Activated naive CD4-positive, alpha-beta T cell treated with anti-CD3 and anti-CD28 coated beads for 36 hours (primary cell): ENCODE measurements around the gene NEK1. TPM values are rescaled to one million over a fixed set of nuclear protein-coding genes. Genes with fewer than 3 reads are reported as not detected.

Experiments used
- CTCF ChIA-PET: fragments of 350-600 bp; sonication (Branson Sonifier 250); formaldehyde crosslinking; loops from one replicate; lab custom pipeline; 2021; ENCODE audit warnings: antibody characterized with exemption; lab: Charles Lee
- DNase-seq: peaks from one replicate; pipeline ENCODE4 v3.0.0-alpha.2; 2020
- H3K27ac Mint-ChIP-seq: one replicate; pipeline ENCODE4 v1.8.0; 2021; ENCODE audit warnings: mild to moderate bottlenecking, mixed read lengths
- H3K27me3 Mint-ChIP-seq: one replicate; pipeline ENCODE4 v1.8.0; 2021; ENCODE audit warnings: low read depth, mixed read lengths
- H3K36me3 Mint-ChIP-seq: one replicate; pipeline ENCODE4 v1.8.0; 2021; ENCODE audit warnings: low read depth, mixed read lengths
- H3K4me1 Mint-ChIP-seq: one replicate; pipeline ENCODE4 v1.8.0; 2021; ENCODE audit warnings: low read depth, mixed read lengths
- H3K4me3 Mint-ChIP-seq: one replicate; pipeline ENCODE4 v1.8.0; 2021; ENCODE audit warnings: mild to moderate bottlenecking, moderate library complexity, mixed read lengths
- H3K9me3 Mint-ChIP-seq: one replicate; pipeline ENCODE4 v1.8.0; 2021; ENCODE audit warnings: mixed read lengths
- intact Hi-C: fragments of 100-400 bp; cut with micrococcal nuclease; formaldehyde crosslinking; loops from one replicate; pipeline ENCODE4 v1.15.1; 2023
- total RNA-seq, 2 experiments: library from RNA; stranded (reverse); gene quantifications; one replicate each; pipeline ENCODE4 v1.2.3, GENCODE V29; 2021

The NEK1 gene
- 10 to 100 TPM in 1 of 2 experiments, 1 to 10 TPM in 1; 9.5 to 10.3 TPM for total RNA-seq

GRCh38 chr4:169611991-169612870 lies at the start of gene NEK1:
Gene NEK1, minus strand, starts transcription at chr4:169612583. Its CDS starts 9,953 bp downstream, at chr4:169602630.
- CTCF ChIA-PET: interaction anchor here (1.2 to 3.2 kb wide), 7 partner anchors 10 to 436 kb away, joined by 3 to 18 read pairs (median 8); no protein-coding TSS in a partner anchor
- Mint-ChIP-seq H3K9me3 (no peaks in the 10 kb centered on the region), H3K36me3 (peaks cover 2% of the 10 kb centered on the region), H3K4me3 (peak within 1 kb of the TSS; percentile 87), H3K27me3 (no peaks in the 10 kb centered on the region), H3K4me1 (peaks cover 35% of the 10 kb centered on the region), H3K27ac (peak within 1 kb of the TSS; percentile 92)
- intact Hi-C loops: loop anchor here (1.0 to 2.0 kb wide), 8 partner anchors 8 to 602 kb away; partner anchors contain the start of genes CBR4, CLCN3, HPF1 and MFAP3L
- peak; percentile 85 for DNase-seq

GRCh38 chr4:169661761-169662160 lies 49.4 kb upstream of the NEK1 start:
- Mint-ChIP-seq H3K36me3 (peaks cover 12% of the 10 kb centered on the region), H3K27ac (no peak overlapping the region), H3K4me3 (no peak overlapping the region), H3K27me3 (no peaks in the 10 kb centered on the region), H3K9me3 (peaks cover 4% of the 10 kb centered on the region), H3K4me1 (peaks cover 33% of the 10 kb centered on the region)
- CTCF ChIA-PET: interaction anchor here (0.6 to 4.0 kb wide), 3 partner anchors 8 to 49 kb away, joined by 3 to 18 read pairs (median 4); partner anchors contain the start of gene NEK1
- intact Hi-C loops: loop anchor here (5.0 kb wide), 1 partner anchor 1344 kb away; the partner anchor contains the start of gene DDX60
- no peak for DNase-seq

GRCh38 chr4:169660929-169661328 lies 48.5 kb upstream of the NEK1 start:
- CTCF ChIA-PET: interaction anchor here (1.3 to 4.0 kb wide), 3 partner anchors 41 to 49 kb away, joined by 3 to 18 read pairs (median 18); partner anchors contain the start of genes CLCN3 and NEK1
- no peaks in the 10 kb centered on the region for H3K9me3 Mint-ChIP-seq
- intact Hi-C loops: loop anchor here (1.0 to 5.0 kb wide), 7 partner anchors 34 to 1344 kb away; partner anchors contain the start of genes CBR4, DDX60, HPF1 and NEK1
- H3K36me3 Mint-ChIP-seq: peaks cover 12% of the 10 kb centered on the region
- H3K4me3 Mint-ChIP-seq: peak overlapping the region; percentile 21
- H3K27me3 Mint-ChIP-seq: no peaks in the 10 kb centered on the region
- no peak overlapping the region for H3K27ac Mint-ChIP-seq
- peaks cover 33% of the 10 kb centered on the region for H3K4me1 Mint-ChIP-seq
- no peak for DNase-seq

- no peaks in the 10 kb centered on the region for H3K9me3 Mint-ChIP-seq
- CTCF ChIA-PET: interaction anchor here (0.6 to 4.0 kb wide), 7 partner anchors 10 to 115 kb away, joined by 3 to 18 read pairs (median 5); partner anchors contain the start of genes CLCN3 and NEK1
- H3K27ac Mint-ChIP-seq: peak overlapping the region; percentile 95
- H3K36me3 Mint-ChIP-seq: peaks cover 7% of the 10 kb centered on the region
- H3K27me3 Mint-ChIP-seq: no peaks in the 10 kb centered on the region
- DNase-seq: peak; percentile 87
- intact Hi-C loops: loop anchor here (1.0 to 5.0 kb wide), 7 partner anchors 33 to 1343 kb away; partner anchors contain the start of genes CBR4, DDX60, HPF1 and NEK1
- peaks cover 30% of the 10 kb centered on the region for H3K4me1 Mint-ChIP-seq
- H3K4me3 Mint-ChIP-seq: peak overlapping the region; percentile 89
These were observed 47.6 kb upstream of the NEK1 start for GRCh38 chr4:169659716-169660670.

GRCh38 chr4:169658975-169659715 lies 46.8 kb upstream of the NEK1 start:
- Mint-ChIP-seq H3K4me1 (peaks cover 26% of the 10 kb centered on the region), H3K27me3 (no peaks in the 10 kb centered on the region), H3K36me3 (peaks cover 9% of the 10 kb centered on the region), H3K4me3 (no peak overlapping the region), H3K27ac (peak overlapping the region; percentile 95), H3K9me3 (no peaks in the 10 kb centered on the region)
- intact Hi-C loops: no loop called here
- CTCF ChIA-PET: interaction anchor here (0.7 to 4.0 kb wide), 5 partner anchors 9 to 115 kb away, joined by 3 to 18 read pairs (median 5); partner anchors contain the start of genes CLCN3 and NEK1
- DNase-seq: no peak

GRCh38 chr4:169658196-169658595 lies 45.8 kb upstream of the NEK1 start:
- peaks cover 22% of the 10 kb centered on the region for H3K4me1 Mint-ChIP-seq
- intact Hi-C loops: no loop called here
- CTCF ChIA-PET: interaction anchor here (1.5 to 4.0 kb wide), 3 partner anchors 17 to 46 kb away, joined by 5 to 18 read pairs (median 18); partner anchors contain the start of genes CLCN3 and NEK1
- H3K36me3 Mint-ChIP-seq: peaks cover 14% of the 10 kb centered on the region
- H3K9me3 Mint-ChIP-seq: no peaks in the 10 kb centered on the region
- DNase-seq: no peak
- H3K4me3 Mint-ChIP-seq: no peak overlapping the region
- H3K27me3 Mint-ChIP-seq: no peaks in the 10 kb centered on the region
- no peak overlapping the region for H3K27ac Mint-ChIP-seq

GRCh38 chr4:169657470-169658107 lies 45.2 kb upstream of the NEK1 start:
- H3K4me1 Mint-ChIP-seq: peaks cover 26% of the 10 kb centered on the region
- H3K4me3 Mint-ChIP-seq: no peak overlapping the region
- intact Hi-C loops: no loop called here

GRCh38 chr4:169655401-169655800 lies 43.0 kb upstream of the NEK1 start:
- DNase-seq: no peak
- no peaks in the 10 kb centered on the region for H3K9me3 Mint-ChIP-seq
- H3K27me3 Mint-ChIP-seq: no peaks in the 10 kb centered on the region
- intact Hi-C loops: no loop called here
- H3K27ac Mint-ChIP-seq: no peak overlapping the region
- H3K36me3 Mint-ChIP-seq: peaks cover 18% of the 10 kb centered on the region
- CTCF ChIA-PET: interaction anchor here (0.9 to 1.0 kb wide), 2 partner anchors 14 to 34 kb away, joined by 3 read pairs; no protein-coding TSS in a partner anchor
- no peak overlapping the region for H3K4me3 Mint-ChIP-seq
- H3K4me1 Mint-ChIP-seq: peaks cover 24% of the 10 kb centered on the region

More at GRCh38 chr4:169657470-169658107, 45.2 kb upstream of the NEK1 start:
- no peaks in the 10 kb centered on the region for H3K27me3 Mint-ChIP-seq
- no peak for DNase-seq
- CTCF ChIA-PET: interaction anchor here (0.6 to 3.3 kb wide), 2 partner anchors 38 kb away, joined by 3 to 18 read pairs; partner anchors contain the start of gene CLCN3
- no peaks in the 10 kb centered on the region for H3K9me3 Mint-ChIP-seq
- peaks cover 18% of the 10 kb centered on the region for H3K36me3 Mint-ChIP-seq
- H3K27ac Mint-ChIP-seq: no peak overlapping the region

- CTCF ChIA-PET: no interaction called here
- H3K4me3 Mint-ChIP-seq: no peak overlapping the region
- no peak for DNase-seq
- H3K27me3 Mint-ChIP-seq: no peaks in the 10 kb centered on the region
- H3K9me3 Mint-ChIP-seq: no peaks in the 10 kb centered on the region
- H3K4me1 Mint-ChIP-seq: peaks cover 16% of the 10 kb centered on the region
- intact Hi-C loops: no loop called here
- H3K27ac Mint-ChIP-seq: no peak overlapping the region
- H3K36me3 Mint-ChIP-seq: peaks cover 18% of the 10 kb centered on the region
These were observed 40.2 kb upstream of the NEK1 start for GRCh38 chr4:169652535-169652934.

GRCh38 chr4:169650227-169650936 lies 38.0 kb upstream of the NEK1 start:
- H3K36me3 Mint-ChIP-seq: peaks cover 13% of the 10 kb centered on the region
- CTCF ChIA-PET: interaction anchor here (0.8 to 1.0 kb wide), 2 partner anchors 9 to 17 kb away, joined by 3 to 5 read pairs; no protein-coding TSS in a partner anchor
- H3K27me3 Mint-ChIP-seq: no peaks in the 10 kb centered on the region
- H3K4me1 Mint-ChIP-seq: peaks cover 14% of the 10 kb centered on the region
- intact Hi-C loops: no loop called here
- no peak overlapping the region for H3K27ac Mint-ChIP-seq
- no peaks in the 10 kb centered on the region for H3K9me3 Mint-ChIP-seq
- H3K4me3 Mint-ChIP-seq: no peak overlapping the region
- no peak for DNase-seq
